HepG2 (cell line): ENCODE results near the gene ZNF492.

Experiments
- BCL3 ChIP-seq: sonication (generic); formaldehyde crosslinking; IDR thresholded peaks from 2 replicates; pipeline ENCODE4 v1.5.1; 2020; ENCODE audit warnings: mild to moderate bottlenecking, missing genetic modification reagents, moderate library complexity
- EP300 ChIP-seq, 3 experiments: sonication (generic) in 1 of 3; formaldehyde crosslinking in 1 of 3; IDR thresholded peaks; 2 replicates each; pipeline versions ENCODE4 v1.5.1 to v1.6.1; 2011 to 2020; ENCODE audit warnings: low read depth in 2 of 3, low read length in 2 of 3, borderline replicate concordance in 1 of 3, improper control_type of control experiment in 1 of 3, mild to moderate bottlenecking in 1 of 3, missing genetic modification reagents in 1 of 3, moderate library complexity in 1 of 3
- HDAC6 ChIP-seq: fragments of 200-600 bp; sonication (generic); IDR thresholded peaks from 2 replicates; pipeline ENCODE4 v1.7.0; 2017; ENCODE audit warnings: mild to moderate bottlenecking, antibody characterized with exemption, low read length, low read depth
- TAF1 ChIP-seq: sonication (generic); formaldehyde crosslinking; IDR thresholded peaks from 2 replicates; pipeline ENCODE4 v1.4.0; 2020; ENCODE audit warnings: missing genetic modification reagents
- ZNF10 ChIP-seq: sonication (generic); formaldehyde crosslinking; IDR thresholded peaks from 2 replicates; pipeline ENCODE4 v1.4.0; 2020; ENCODE audit warnings: mild to moderate bottlenecking, low read depth, missing genetic modification reagents, borderline replicate concordance
- ZNF12 ChIP-seq: sonication (generic); formaldehyde crosslinking; IDR thresholded peaks from 2 replicates; pipeline ENCODE4 v1.5.0; 2020; ENCODE audit warnings: missing genetic modification reagents
- TF ChIP-seq, protein P1 (sequence below): sonication (generic); formaldehyde crosslinking; IDR thresholded peaks from 2 replicates; pipeline ENCODE4 v1.4.0; 2020; ENCODE audit warnings: missing genetic modification reagents
- TF ChIP-seq, protein P2 (sequence below): sonication (generic); formaldehyde crosslinking; IDR thresholded peaks from 2 replicates; pipeline ENCODE4 v1.5.0; 2020; ENCODE audit warnings: mild to moderate bottlenecking, missing genetic modification reagents, moderate library complexity
- TF ChIP-seq, protein P3 (sequence below): sonication (generic); formaldehyde crosslinking; IDR thresholded peaks from 2 replicates; pipeline ENCODE4 v1.4.0; 2020; ENCODE audit warnings: missing genetic modification reagents, borderline replicate concordance

DNA sequence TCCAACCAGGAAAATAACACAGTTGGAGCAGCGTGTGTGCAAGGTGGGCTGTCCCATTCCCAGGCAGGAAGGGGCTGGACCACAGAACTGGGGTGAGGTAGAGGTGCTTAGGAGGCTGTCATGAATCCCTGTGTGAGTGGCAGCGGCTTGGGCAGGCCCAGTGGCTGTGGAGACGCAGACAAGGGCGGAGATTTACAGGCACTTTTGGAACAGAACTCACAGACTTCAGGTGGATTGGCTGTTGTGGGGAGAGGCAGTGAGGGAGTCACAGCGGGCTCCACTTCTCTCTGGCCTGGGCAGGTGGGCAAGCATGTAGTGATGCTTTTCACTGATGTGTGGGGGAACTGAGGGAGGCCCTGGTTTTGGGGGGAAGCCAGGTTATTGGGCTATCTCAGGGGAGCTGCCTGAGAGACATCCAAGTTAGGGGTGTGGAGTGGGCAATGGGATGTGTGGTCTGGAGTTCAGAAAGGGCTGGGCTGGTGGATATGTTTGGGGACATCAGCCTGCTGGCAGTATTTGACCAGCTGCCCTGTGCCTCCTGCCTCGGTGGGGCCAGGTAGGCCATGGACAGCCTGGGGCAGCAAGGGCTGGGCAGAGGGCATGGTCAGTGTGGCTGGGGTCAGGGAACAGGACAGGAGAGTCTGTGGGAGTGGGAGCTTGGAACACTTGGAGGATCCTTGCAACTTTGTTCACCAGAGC is 27.0 kb upstream of the ZNF492 start:
- no peak for TF ChIP-seq HDAC6
- TF ChIP-seq, protein P1, sequence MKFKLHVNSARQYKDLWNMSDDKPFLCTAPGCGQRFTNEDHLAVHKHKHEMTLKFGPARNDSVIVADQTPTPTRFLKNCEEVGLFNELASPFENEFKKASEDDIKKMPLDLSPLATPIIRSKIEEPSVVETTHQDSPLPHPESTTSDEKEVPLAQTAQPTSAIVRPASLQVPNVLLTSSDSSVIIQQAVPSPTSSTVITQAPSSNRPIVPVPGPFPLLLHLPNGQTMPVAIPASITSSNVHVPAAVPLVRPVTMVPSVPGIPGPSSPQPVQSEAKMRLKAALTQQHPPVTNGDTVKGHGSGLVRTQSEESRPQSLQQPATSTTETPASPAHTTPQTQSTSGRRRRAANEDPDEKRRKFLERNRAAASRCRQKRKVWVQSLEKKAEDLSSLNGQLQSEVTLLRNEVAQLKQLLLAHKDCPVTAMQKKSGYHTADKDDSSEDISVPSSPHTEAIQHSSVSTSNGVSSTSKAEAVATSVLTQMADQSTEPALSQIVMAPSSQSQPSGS (CRISPR knock-in tag): no peak
- TF ChIP-seq ZNF10: no peak
- no peak for TF ChIP-seq TAF1 (CRISPR knock-in tag)
- TF ChIP-seq, protein P2, sequence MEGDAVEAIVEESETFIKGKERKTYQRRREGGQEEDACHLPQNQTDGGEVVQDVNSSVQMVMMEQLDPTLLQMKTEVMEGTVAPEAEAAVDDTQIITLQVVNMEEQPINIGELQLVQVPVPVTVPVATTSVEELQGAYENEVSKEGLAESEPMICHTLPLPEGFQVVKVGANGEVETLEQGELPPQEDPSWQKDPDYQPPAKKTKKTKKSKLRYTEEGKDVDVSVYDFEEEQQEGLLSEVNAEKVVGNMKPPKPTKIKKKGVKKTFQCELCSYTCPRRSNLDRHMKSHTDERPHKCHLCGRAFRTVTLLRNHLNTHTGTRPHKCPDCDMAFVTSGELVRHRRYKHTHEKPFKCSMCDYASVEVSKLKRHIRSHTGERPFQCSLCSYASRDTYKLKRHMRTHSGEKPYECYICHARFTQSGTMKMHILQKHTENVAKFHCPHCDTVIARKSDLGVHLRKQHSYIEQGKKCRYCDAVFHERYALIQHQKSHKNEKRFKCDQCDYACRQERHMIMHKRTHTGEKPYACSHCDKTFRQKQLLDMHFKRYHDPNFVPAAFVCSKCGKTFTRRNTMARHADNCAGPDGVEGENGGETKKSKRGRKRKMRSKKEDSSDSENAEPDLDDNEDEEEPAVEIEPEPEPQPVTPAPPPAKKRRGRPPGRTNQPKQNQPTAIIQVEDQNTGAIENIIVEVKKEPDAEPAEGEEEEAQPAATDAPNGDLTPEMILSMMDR (CRISPR knock-in tag): no peak
- no peak for TF ChIP-seq EP300 (IDR thresholded peaks at IDR 0.05; ENCODE audit: low read depth in 2 of 2, low read length in 2 of 2)
- no peak for TF ChIP-seq EP300 (CRISPR knock-in tag; IDR thresholded peaks at IDR 0.05; ENCODE audit: borderline replicate concordance)
- TF ChIP-seq ZNF12 (CRISPR knock-in tag): no peak
- no peak for TF ChIP-seq BCL3
- TF ChIP-seq, protein P3, sequence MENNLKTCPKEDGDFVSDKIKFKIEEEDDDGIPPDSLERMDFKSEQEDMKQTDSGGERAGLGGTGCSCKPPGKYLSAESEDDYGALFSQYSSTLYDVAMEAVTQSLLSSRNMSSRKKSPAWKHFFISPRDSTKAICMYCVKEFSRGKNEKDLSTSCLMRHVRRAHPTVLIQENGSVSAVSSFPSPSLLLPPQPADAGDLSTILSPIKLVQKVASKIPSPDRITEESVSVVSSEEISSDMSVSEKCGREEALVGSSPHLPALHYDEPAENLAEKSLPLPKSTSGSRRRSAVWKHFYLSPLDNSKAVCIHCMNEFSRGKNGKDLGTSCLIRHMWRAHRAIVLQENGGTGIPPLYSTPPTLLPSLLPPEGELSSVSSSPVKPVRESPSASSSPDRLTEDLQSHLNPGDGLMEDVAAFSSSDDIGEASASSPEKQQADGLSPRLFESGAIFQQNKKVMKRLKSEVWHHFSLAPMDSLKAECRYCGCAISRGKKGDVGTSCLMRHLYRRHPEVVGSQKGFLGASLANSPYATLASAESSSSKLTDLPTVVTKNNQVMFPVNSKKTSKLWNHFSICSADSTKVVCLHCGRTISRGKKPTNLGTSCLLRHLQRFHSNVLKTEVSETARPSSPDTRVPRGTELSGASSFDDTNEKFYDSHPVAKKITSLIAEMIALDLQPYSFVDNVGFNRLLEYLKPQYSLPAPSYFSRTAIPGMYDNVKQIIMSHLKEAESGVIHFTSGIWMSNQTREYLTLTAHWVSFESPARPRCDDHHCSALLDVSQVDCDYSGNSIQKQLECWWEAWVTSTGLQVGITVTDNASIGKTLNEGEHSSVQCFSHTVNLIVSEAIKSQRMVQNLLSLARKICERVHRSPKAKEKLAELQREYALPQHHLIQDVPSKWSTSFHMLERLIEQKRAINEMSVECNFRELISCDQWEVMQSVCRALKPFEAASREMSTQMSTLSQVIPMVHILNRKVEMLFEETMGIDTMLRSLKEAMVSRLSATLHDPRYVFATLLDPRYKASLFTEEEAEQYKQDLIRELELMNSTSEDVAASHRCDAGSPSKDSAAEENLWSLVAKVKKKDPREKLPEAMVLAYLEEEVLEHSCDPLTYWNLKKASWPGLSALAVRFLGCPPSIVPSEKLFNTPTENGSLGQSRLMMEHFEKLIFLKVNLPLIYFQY (CRISPR knock-in tag): no peak
